HCT116 (cell line): Measurements from ENCODE around the gene SCFD2. TPM values are rescaled to one million over a fixed set of nuclear protein-coding genes. Genes with fewer than 3 reads are reported as not detected.

Source experiments
- ATAC-seq: fragments of 200-7000 bp; cut with Tn5 transposase; 2 replicates; pipeline ENCODE4 v1.9.1; 2020; ENCODE audit warnings: mild to moderate bottlenecking, moderate library complexity
- BruUV-seq: library from RNA; stranded (reverse); fragments of 400-500 nt; replicated peaks from 2 replicates; lab custom pipeline; 2021; lab: Mats Ljungman, UMichigan
- CTCF ChIA-PET: fragments of 300-600 bp; sonication (Branson Sonifier 250); formaldehyde crosslinking; loops from one replicate; lab custom pipeline; 2021; ENCODE audit warnings: antibody characterized with exemption; lab: Charles Lee
- POLR2A ChIA-PET: fragments of 300-600, 350-600 bp; sonication (Branson Sonifier 250); formaldehyde crosslinking; loops from one replicate; lab custom pipeline; 2021; ENCODE audit warnings: antibody characterized with exemption; lab: Charles Lee
- RAD21 ChIA-PET, 2 experiments: fragments of 300-600 bp; sonication (Branson Sonifier 250); formaldehyde crosslinking; loops; one replicate each; lab custom pipeline; 2023; ENCODE audit warnings: low total read pairs in 2 of 2; ENCODE audit not compliant: uncharacterized antibody in 2 of 2, unreplicated experiment in 2 of 2, low non-redundant PET in 1 of 2; lab: Charles Lee
- DNase-seq: peaks from one replicate; pipeline ENCODE4 v3.0.0-alpha.2; 2010; ENCODE audit warnings: low read depth, low spot score
- H2AFZ ChIP-seq: fragments of 200-600 bp; shearing (Covaris generic), sonication (generic); 2 replicates; pipeline ENCODE4 v1.6.1; 2017; ENCODE audit warnings: low read depth, mixed run types, mixed read lengths, antibody characterized with exemption, low read length; ENCODE audit not compliant: poor library complexity, severe bottlenecking
- H3K27ac ChIP-seq: 2 replicates; pipeline ENCODE4 v1.5.1; 2012; ENCODE audit warnings: low read depth, low read length
- H3K27me3 ChIP-seq: fragments of 200-600 bp; sonication (generic); 2 replicates; pipeline ENCODE4 v1.6.1; 2016; ENCODE audit warnings: mixed run types, low read length, mixed read lengths; ENCODE audit not compliant: insufficient read depth
- H3K36me3 ChIP-seq, 2 experiments: fragments of 200-500 bp in 1 of 2; fragments of 200-600 bp in 1 of 2; sonication (Bioruptor generic) in 1 of 2; sonication (generic) in 1 of 2; 2 replicates each; pipeline versions ENCODE4 v1.5.1 to v1.6.1; 2014 to 2016; ENCODE audit warnings: low read length in 2 of 2, inconsistent platforms in 1 of 2, mixed read lengths in 1 of 2, mixed run types in 1 of 2; ENCODE audit not compliant: insufficient read depth in 2 of 2, control insufficient read depth in 1 of 2
- H3K4me1 ChIP-seq, 2 experiments: fragments of 200-600 bp in 1 of 2; sonication (generic) in 1 of 2; 2 replicates each; pipeline versions ENCODE4 v1.5.1 to v1.6.1; 2012 to 2017; ENCODE audit warnings: low read length in 2 of 2, inconsistent platforms in 1 of 2, mild to moderate bottlenecking in 1 of 2, mixed read lengths in 1 of 2, mixed run types in 1 of 2, moderate library complexity in 1 of 2; ENCODE audit not compliant: insufficient read depth in 2 of 2, control insufficient read depth in 1 of 2
- H3K4me2 ChIP-seq: fragments of 200-600 bp; sonication (generic); 2 replicates; pipeline ENCODE4 v1.6.1; 2017; ENCODE audit warnings: mixed run types, low read length, mixed read lengths
- H3K4me3 ChIP-seq, 2 experiments: fragments of 200-600 bp in 1 of 2; sonication (generic) in 1 of 2; replicated peaks in 1 of 2; 2 replicates each; pipeline ENCODE4 v1.5.1; 2011 to 2016; ENCODE audit warnings: low read length in 2 of 2, control low read depth in 1 of 2, low read depth in 1 of 2, mild to moderate bottlenecking in 1 of 2, mixed read lengths in 1 of 2, mixed run types in 1 of 2
- H3K79me2 ChIP-seq: fragments of 200-600 bp; sonication (generic); 2 replicates; pipeline ENCODE4 v1.6.1; 2017; ENCODE audit warnings: mild to moderate bottlenecking, mixed run types, low read length, moderate library complexity, mixed read lengths; ENCODE audit not compliant: insufficient read depth
- H3K9ac ChIP-seq: fragments of 200-600 bp; sonication (generic); 2 replicates; pipeline ENCODE4 v1.6.1; 2016; ENCODE audit warnings: low read length, mixed read lengths
- H3K9me2 ChIP-seq: fragments of 200-600 bp; sonication (generic), shearing (Covaris generic); 2 replicates; pipeline ENCODE4 v1.6.1; 2017; ENCODE audit warnings: mixed run types, mild to moderate bottlenecking, moderate library complexity; ENCODE audit not compliant: insufficient read depth
- H3K9me3 ChIP-seq, 2 experiments: fragments of 200-500 bp in 1 of 2; fragments of 200-600 bp in 1 of 2; sonication (Bioruptor generic) in 1 of 2; sonication (generic) in 1 of 2; 2 replicates each; pipeline ENCODE4 v1.6.1; 2014 to 2017; ENCODE audit warnings: low read length in 2 of 2, mixed read lengths in 2 of 2, inconsistent platforms in 1 of 2, low read depth in 1 of 2, mild to moderate bottlenecking in 1 of 2, mixed run types in 1 of 2, moderate library complexity in 1 of 2; ENCODE audit not compliant: control insufficient read depth in 1 of 2, insufficient read depth in 1 of 2
- H4K20me1 ChIP-seq: fragments of 200-600 bp; sonication (generic), shearing (Covaris generic); 2 replicates; pipeline ENCODE4 v1.6.1; 2017; ENCODE audit warnings: mixed run types, mild to moderate bottlenecking, moderate library complexity; ENCODE audit not compliant: insufficient read depth
- CBX3 ChIP-seq: IDR thresholded peaks from 2 replicates; pipeline ENCODE4 v1.6.1; 2012; ENCODE audit warnings: low read depth
- CEBPB ChIP-seq: IDR thresholded peaks from 2 replicates; pipeline ENCODE4 v1.6.1; 2012; ENCODE audit warnings: low read depth
- EGR1 ChIP-seq: IDR thresholded peaks from 2 replicates; pipeline ENCODE4 v1.6.1; 2012; ENCODE audit warnings: low read depth
- ELF1 ChIP-seq: IDR thresholded peaks from 2 replicates; pipeline ENCODE4 v1.6.1; 2012; ENCODE audit warnings: low read depth, borderline replicate concordance
- EZH2 ChIP-seq: fragments of 200-600 bp; sonication (generic); IDR thresholded peaks from 2 replicates; pipeline ENCODE4 v1.6.1; 2017; ENCODE audit warnings: antibody characterized with exemption, mixed run types
- EZH2phosphoT487 ChIP-seq: fragments of 200-600 bp; IDR thresholded peaks from 2 replicates; pipeline ENCODE4 v1.6.1; 2018; ENCODE audit warnings: antibody characterized with exemption, borderline replicate concordance
- FOSL1 ChIP-seq: IDR thresholded peaks from 2 replicates; pipeline ENCODE4 v1.6.1; 2012; ENCODE audit warnings: low read depth
- JUND ChIP-seq: IDR thresholded peaks from 2 replicates; pipeline ENCODE4 v1.6.1; 2012
- RAD21 ChIP-seq: IDR thresholded peaks from 2 replicates; pipeline ENCODE4 v1.6.1; 2012; ENCODE audit warnings: low read depth, mild to moderate bottlenecking
- SIN3A ChIP-seq: IDR thresholded peaks from 2 replicates; pipeline ENCODE4 v1.6.1; 2012; ENCODE audit warnings: low read depth
- SP1 ChIP-seq: IDR thresholded peaks from 2 replicates; pipeline ENCODE4 v1.6.1; 2012; ENCODE audit warnings: low read depth
- SRF ChIP-seq: IDR thresholded peaks from 2 replicates; pipeline ENCODE4 v1.6.1; 2012; ENCODE audit warnings: low read depth
- TCF7L2 ChIP-seq: IDR thresholded peaks from 2 replicates; pipeline ENCODE4 v1.7.0; 2011; ENCODE audit warnings: borderline replicate concordance, inconsistent platforms; ENCODE audit not compliant: insufficient read depth, insufficient read length; ENCODE audit errors: extremely low read depth
- YY1 ChIP-seq: IDR thresholded peaks from 2 replicates; pipeline ENCODE4 v1.6.1; 2011; ENCODE audit warnings: low read length, low read depth, moderate library complexity, mild to moderate bottlenecking; ENCODE audit not compliant: insufficient replicate concordance; ENCODE audit errors: extremely low read depth
- intact Hi-C: fragments of 100-400 bp; cut with micrococcal nuclease; formaldehyde crosslinking; loops from 2 replicates; pipeline ENCODE4 v1.10.0; 2022
- total RNA-seq: library from RNA; stranded (reverse); gene quantifications from one replicate; pipeline ENCODE4 v1.2.1, GENCODE V29; 2021; ENCODE audit not compliant: unreplicated experiment
- TF ChIP-seq, protein P1 (sequence below): IDR thresholded peaks from 2 replicates; pipeline ENCODE4 v1.6.1; 2012
- TF ChIP-seq, protein P2 (sequence below), 3 experiments: fragments of 200-600 bp in 1 of 3; sonication (generic) in 1 of 3; IDR thresholded peaks in 2 of 3; conservative IDR thresholded peaks in 1 of 3; 2 replicates each; pipeline ENCODE4 v1.5.1; 2012 to 2017; ENCODE audit warnings: low read depth in 2 of 3, low read length in 2 of 3, antibody characterized with exemption in 1 of 3, borderline replicate concordance in 1 of 3, control low read depth in 1 of 3, mild to moderate bottlenecking in 1 of 3, mixed read lengths in 1 of 3, mixed run types in 1 of 3, moderate library complexity in 1 of 3; ENCODE audit not compliant: insufficient read depth in 1 of 3
- TF ChIP-seq, protein P3 (sequence below): IDR thresholded peaks from 2 replicates; pipeline ENCODE4 v1.6.1; 2011; ENCODE audit warnings: mild to moderate bottlenecking, low read length, moderate library complexity; ENCODE audit not compliant: insufficient replicate concordance; ENCODE audit errors: extremely low read depth
- TF ChIP-seq, protein P4 (sequence below): IDR thresholded peaks from 2 replicates; pipeline ENCODE4 v1.6.1; 2012; ENCODE audit warnings: low read depth

Gene SCFD2
- total RNA-seq, 1 experiment from 2014 or later = 13.6 TPM

DNA sequence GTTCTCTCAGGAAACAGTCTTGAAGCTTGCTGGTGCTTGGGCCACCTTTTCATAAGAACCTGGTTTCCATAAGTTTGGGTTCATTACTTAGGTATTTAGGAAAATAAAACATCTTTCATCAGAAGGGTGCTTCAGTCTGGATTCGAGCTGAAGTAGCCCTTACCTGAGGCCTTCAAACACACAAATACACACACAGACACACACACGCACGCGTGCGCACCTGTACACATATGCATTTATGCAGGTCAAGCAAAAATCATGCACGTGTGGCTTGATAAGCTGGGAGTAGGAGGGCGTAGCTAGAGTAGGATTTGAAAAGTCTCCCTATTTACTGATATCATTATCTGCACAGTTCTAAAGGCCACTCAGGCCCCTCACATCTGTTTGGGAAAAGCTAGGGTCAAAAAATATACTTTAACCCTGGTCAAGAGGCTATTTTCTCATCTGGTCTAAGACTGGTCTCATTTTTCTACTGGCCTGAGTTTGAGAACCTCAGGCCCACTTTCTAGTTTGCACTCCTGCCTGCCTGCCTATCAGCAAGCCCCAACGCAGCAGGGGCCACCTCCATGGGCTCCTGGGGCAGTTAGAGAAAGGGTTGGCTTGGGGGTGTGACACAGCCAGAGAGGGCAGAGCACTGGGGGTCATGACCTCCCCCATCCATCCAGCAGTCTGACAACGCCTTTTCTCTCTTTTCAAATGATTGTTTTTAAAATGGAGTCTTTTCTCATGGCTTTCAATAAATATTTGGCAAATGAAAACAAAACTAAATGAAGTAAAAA lies 439.5 kb downstream of the SCFD2 start:
- Histone ChIP-seq H3K79me2 (no peaks in the 10 kb centered on the region), H3K27ac (no peak overlapping the region), H3K27me3 (no peaks in the 10 kb centered on the region), H3K4me1 (peaks cover 3 to 5% of the 10 kb centered on the region in 2 experiments; a peak in 1 of 4 replicates), H2AFZ (no peak overlapping the region), H3K9me3 (no peaks in the 10 kb centered on the region), H4K20me1 (no peaks in the 10 kb centered on the region), H3K9ac (no peak overlapping the region)
- BruUV-seq = no TSS peak
- POLR2A ChIA-PET = no interaction called here
- ATAC-seq (no peak), DNase-seq (no peak)
- intact Hi-C loops = no loop called here
- TF ChIP-seq CEBPB = no peak
- no peak for TF ChIP-seq SRF
- TF ChIP-seq SIN3A = no peak
- no peak for TF ChIP-seq TCF7L2
- TF ChIP-seq JUND = no peak
- no peak for TF ChIP-seq SP1
- no peak for TF ChIP-seq YY1
- TF ChIP-seq, protein P1, sequence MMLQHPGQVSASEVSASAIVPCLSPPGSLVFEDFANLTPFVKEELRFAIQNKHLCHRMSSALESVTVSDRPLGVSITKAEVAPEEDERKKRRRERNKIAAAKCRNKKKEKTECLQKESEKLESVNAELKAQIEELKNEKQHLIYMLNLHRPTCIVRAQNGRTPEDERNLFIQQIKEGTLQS = no peak
- TF ChIP-seq CBX3 = no peak
- TF ChIP-seq RAD21 = no peak
- TF ChIP-seq EZH2phosphoT487 = no peak
- TF ChIP-seq, protein P2, sequence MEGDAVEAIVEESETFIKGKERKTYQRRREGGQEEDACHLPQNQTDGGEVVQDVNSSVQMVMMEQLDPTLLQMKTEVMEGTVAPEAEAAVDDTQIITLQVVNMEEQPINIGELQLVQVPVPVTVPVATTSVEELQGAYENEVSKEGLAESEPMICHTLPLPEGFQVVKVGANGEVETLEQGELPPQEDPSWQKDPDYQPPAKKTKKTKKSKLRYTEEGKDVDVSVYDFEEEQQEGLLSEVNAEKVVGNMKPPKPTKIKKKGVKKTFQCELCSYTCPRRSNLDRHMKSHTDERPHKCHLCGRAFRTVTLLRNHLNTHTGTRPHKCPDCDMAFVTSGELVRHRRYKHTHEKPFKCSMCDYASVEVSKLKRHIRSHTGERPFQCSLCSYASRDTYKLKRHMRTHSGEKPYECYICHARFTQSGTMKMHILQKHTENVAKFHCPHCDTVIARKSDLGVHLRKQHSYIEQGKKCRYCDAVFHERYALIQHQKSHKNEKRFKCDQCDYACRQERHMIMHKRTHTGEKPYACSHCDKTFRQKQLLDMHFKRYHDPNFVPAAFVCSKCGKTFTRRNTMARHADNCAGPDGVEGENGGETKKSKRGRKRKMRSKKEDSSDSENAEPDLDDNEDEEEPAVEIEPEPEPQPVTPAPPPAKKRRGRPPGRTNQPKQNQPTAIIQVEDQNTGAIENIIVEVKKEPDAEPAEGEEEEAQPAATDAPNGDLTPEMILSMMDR (IDR thresholded peaks at IDR 0.05 in 2 of 3, conservative IDR thresholded peaks at IDR 0.05 in 1 of 3; ENCODE audit: borderline replicate concordance in 1 of 3, insufficient read depth in 1 of 3, low read depth in 2 of 3, low read length in 2 of 3) = no peak
- TF ChIP-seq EGR1 = no peak
- no peak for TF ChIP-seq EZH2
- TF ChIP-seq, protein P3, sequence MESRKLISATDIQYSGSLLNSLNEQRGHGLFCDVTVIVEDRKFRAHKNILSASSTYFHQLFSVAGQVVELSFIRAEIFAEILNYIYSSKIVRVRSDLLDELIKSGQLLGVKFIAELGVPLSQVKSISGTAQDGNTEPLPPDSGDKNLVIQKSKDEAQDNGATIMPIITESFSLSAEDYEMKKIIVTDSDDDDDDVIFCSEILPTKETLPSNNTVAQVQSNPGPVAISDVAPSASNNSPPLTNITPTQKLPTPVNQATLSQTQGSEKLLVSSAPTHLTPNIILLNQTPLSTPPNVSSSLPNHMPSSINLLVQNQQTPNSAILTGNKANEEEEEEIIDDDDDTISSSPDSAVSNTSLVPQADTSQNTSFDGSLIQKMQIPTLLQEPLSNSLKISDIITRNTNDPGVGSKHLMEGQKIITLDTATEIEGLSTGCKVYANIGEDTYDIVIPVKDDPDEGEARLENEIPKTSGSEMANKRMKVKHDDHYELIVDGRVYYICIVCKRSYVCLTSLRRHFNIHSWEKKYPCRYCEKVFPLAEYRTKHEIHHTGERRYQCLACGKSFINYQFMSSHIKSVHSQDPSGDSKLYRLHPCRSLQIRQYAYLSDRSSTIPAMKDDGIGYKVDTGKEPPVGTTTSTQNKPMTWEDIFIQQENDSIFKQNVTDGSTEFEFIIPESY = no peak
- no peak for TF ChIP-seq FOSL1
- TF ChIP-seq, protein P4, sequence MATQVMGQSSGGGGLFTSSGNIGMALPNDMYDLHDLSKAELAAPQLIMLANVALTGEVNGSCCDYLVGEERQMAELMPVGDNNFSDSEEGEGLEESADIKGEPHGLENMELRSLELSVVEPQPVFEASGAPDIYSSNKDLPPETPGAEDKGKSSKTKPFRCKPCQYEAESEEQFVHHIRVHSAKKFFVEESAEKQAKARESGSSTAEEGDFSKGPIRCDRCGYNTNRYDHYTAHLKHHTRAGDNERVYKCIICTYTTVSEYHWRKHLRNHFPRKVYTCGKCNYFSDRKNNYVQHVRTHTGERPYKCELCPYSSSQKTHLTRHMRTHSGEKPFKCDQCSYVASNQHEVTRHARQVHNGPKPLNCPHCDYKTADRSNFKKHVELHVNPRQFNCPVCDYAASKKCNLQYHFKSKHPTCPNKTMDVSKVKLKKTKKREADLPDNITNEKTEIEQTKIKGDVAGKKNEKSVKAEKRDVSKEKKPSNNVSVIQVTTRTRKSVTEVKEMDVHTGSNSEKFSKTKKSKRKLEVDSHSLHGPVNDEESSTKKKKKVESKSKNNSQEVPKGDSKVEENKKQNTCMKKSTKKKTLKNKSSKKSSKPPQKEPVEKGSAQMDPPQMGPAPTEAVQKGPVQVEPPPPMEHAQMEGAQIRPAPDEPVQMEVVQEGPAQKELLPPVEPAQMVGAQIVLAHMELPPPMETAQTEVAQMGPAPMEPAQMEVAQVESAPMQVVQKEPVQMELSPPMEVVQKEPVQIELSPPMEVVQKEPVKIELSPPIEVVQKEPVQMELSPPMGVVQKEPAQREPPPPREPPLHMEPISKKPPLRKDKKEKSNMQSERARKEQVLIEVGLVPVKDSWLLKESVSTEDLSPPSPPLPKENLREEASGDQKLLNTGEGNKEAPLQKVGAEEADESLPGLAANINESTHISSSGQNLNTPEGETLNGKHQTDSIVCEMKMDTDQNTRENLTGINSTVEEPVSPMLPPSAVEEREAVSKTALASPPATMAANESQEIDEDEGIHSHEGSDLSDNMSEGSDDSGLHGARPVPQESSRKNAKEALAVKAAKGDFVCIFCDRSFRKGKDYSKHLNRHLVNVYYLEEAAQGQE = no peak
- TF ChIP-seq ELF1 = no peak
- TF ChIP-seq, all 23 proteins: peak for 0
- RAD21 ChIA-PET = no interaction called here
- Histone ChIP-seq H3K4me2 (no peak overlapping the region), H3K9me2 (no peaks in the 10 kb centered on the region), H3K36me3 (no peaks in the 10 kb centered on the region), H3K4me3 (no peak overlapping the region)
- CTCF ChIA-PET = no interaction called here
